NT2/D1 (cell line): Measurements from ENCODE around the gene GEMIN8.

Source experiments
- DNase-seq: peaks from one replicate; pipeline ENCODE4 v3.0.0-alpha.2; 2011; ENCODE audit warnings: low read depth, low spot score
- H3K27me3 ChIP-seq: 2 replicates; pipeline ENCODE4 v1.6.0; 2011; ENCODE audit warnings: mild to moderate bottlenecking; ENCODE audit not compliant: insufficient read length, insufficient read depth
- H3K36me3 ChIP-seq: 2 replicates; pipeline ENCODE4 v1.6.1; 2011; ENCODE audit warnings: mild to moderate bottlenecking, low read length, mixed read lengths; ENCODE audit not compliant: insufficient read depth, insufficient read length
- H3K4me1 ChIP-seq: 2 replicates; pipeline ENCODE4 v1.5.1; 2011; ENCODE audit not compliant: insufficient read depth, insufficient read length
- H3K4me3 ChIP-seq: 2 replicates; pipeline ENCODE4 v1.5.1; 2011; ENCODE audit warnings: low read depth; ENCODE audit not compliant: insufficient read length
- H3K9ac ChIP-seq: 2 replicates; pipeline ENCODE4 v1.6.0; 2011; ENCODE audit warnings: low read depth; ENCODE audit not compliant: insufficient read length
- H3K9me3 ChIP-seq: 2 replicates; pipeline ENCODE4 v1.5.1; 2011; ENCODE audit warnings: mild to moderate bottlenecking, low read length; ENCODE audit not compliant: insufficient read depth
- SUZ12 ChIP-seq: IDR thresholded peaks from 2 replicates; pipeline ENCODE4 v1.6.1; 2011; ENCODE audit not compliant: insufficient read length, insufficient read depth; ENCODE audit errors: extremely low read depth
- YY1 ChIP-seq: IDR thresholded peaks from 2 replicates; pipeline ENCODE4 v1.6.1; 2011; ENCODE audit not compliant: insufficient read length, insufficient read depth
- ZNF274 ChIP-seq: IDR thresholded peaks from 2 replicates; pipeline ENCODE4 v1.6.1; 2011; ENCODE audit warnings: mild to moderate bottlenecking, low read depth, low read length

GEMIN8 gene

GRCh38 chrX:14029039-14029424 is 660 bp downstream of the GEMIN8 start:
- Histone ChIP-seq H3K4me1 (no peaks in the 10 kb centered on the region), H3K27me3 (no peaks in the 10 kb centered on the region), H3K4me3 (peak overlapping the region; percentile 62), H3K9ac (peak overlapping the region; percentile 88), H3K9me3 (no peaks in the 10 kb centered on the region), H3K36me3 (peaks cover 5% of the 10 kb centered on the region)
- DNase-seq = no peak
- TF ChIP-seq YY1 = no peak
- TF ChIP-seq ZNF274 = no peak
- TF ChIP-seq SUZ12 = no peak

- H3K36me3 ChIP-seq = peaks cover 5% of the 10 kb centered on the region
- H3K4me3 ChIP-seq = peak overlapping the region; percentile 62
- H3K9me3 ChIP-seq = no peaks in the 10 kb centered on the region
- no peak for DNase-seq
- TF ChIP-seq YY1 (no peak), SUZ12 (no peak), ZNF274 (no peak)
- H3K9ac ChIP-seq = peak overlapping the region; percentile 88
- H3K4me1 ChIP-seq = no peaks in the 10 kb centered on the region
- H3K27me3 ChIP-seq = no peaks in the 10 kb centered on the region
These were observed 1.2 kb downstream of the GEMIN8 start for GRCh38 chrX:14028473-14028872.

- Histone ChIP-seq H3K36me3 (peaks cover 5% of the 10 kb centered on the region), H3K4me1 (no peaks in the 10 kb centered on the region), H3K27me3 (no peaks in the 10 kb centered on the region), H3K4me3 (no peak overlapping the region), H3K9me3 (no peaks in the 10 kb centered on the region), H3K9ac (no peak overlapping the region)
- no peak for TF ChIP-seq SUZ12
- TF ChIP-seq ZNF274 = no peak
- TF ChIP-seq YY1 = no peak
- no peak for DNase-seq
These were observed 2.1 kb downstream of the GEMIN8 start for GRCh38 chrX:14027511-14028019.

- DNase-seq = no peak
- TF ChIP-seq ZNF274 = no peak
- TF ChIP-seq SUZ12 = no peak
- no peak for TF ChIP-seq YY1
- Histone ChIP-seq H3K27me3 (no peaks in the 10 kb centered on the region), H3K4me1 (no peaks in the 10 kb centered on the region), H3K9me3 (peaks cover 5% of the 10 kb centered on the region; the same call in 1 of the 2 replicates), H3K4me3 (no peak overlapping the region), H3K9ac (no peak overlapping the region), H3K36me3 (peaks cover 5% of the 10 kb centered on the region)
These were observed 2.7 kb downstream of the GEMIN8 start for GRCh38 chrX:14027036-14027435.

- DNase-seq = no peak
- no peaks in the 10 kb centered on the region for H3K4me1 ChIP-seq
- no peaks in the 10 kb centered on the region for H3K27me3 ChIP-seq
- no peak for TF ChIP-seq SUZ12
- no peak for TF ChIP-seq ZNF274
- TF ChIP-seq YY1 = no peak
- H3K36me3 ChIP-seq = peaks cover 5% of the 10 kb centered on the region
- H3K4me3 ChIP-seq = no peak overlapping the region
- H3K9me3 ChIP-seq = peaks cover 6% of the 10 kb centered on the region; the same call in 1 of the 2 replicates
- no peak overlapping the region for H3K9ac ChIP-seq
These were observed 3.6 kb downstream of the GEMIN8 start for GRCh38 chrX:14026121-14026520.

- no peak overlapping the region for H3K4me3 ChIP-seq
- no peaks in the 10 kb centered on the region for H3K4me1 ChIP-seq
- no peak overlapping the region for H3K9ac ChIP-seq
- peaks cover 30% of the 10 kb centered on the region for H3K36me3 ChIP-seq
- no peaks in the 10 kb centered on the region for H3K27me3 ChIP-seq
- DNase-seq = no peak
- TF ChIP-seq YY1 (no peak), ZNF274 (no peak), SUZ12 (no peak)
- H3K9me3 ChIP-seq = peaks cover 6% of the 10 kb centered on the region; the same call in 1 of the 2 replicates
These were observed 7.7 kb downstream of the GEMIN8 start for GRCh38 chrX:14022019-14022418.

- peaks cover 45% of the 10 kb centered on the region for H3K36me3 ChIP-seq
These were observed 12.3 kb downstream of the GEMIN8 start for GRCh38 chrX:14017399-14017798.

More at GRCh38 chrX:14017399-14017798, 12.3 kb downstream of the GEMIN8 start:
- DNase-seq = no peak
- Histone ChIP-seq H3K9ac (no peak overlapping the region), H3K4me1 (no peaks in the 10 kb centered on the region), H3K9me3 (peaks cover 4% of the 10 kb centered on the region; the same call in 1 of the 2 replicates), H3K4me3 (no peak overlapping the region), H3K27me3 (no peaks in the 10 kb centered on the region)
- no peak for TF ChIP-seq SUZ12
- no peak for TF ChIP-seq ZNF274
- TF ChIP-seq YY1 = no peak
